ENCODE data around the gene SH3TC1. TPM values are rescaled to one million over a fixed set of nuclear protein-coding genes. Genes with fewer than 3 reads are reported as not detected.

The SH3TC1 gene
- total RNA-seq, 1 donor from 2014 or later, result 50.6 TPM

GRCh38 chr4:8171984-8172924, 26.8 kb upstream of the SH3TC1 start:
- TF ChIP-seq POLR2A (IDR thresholded peaks at IDR 0.05) (no peak), POLR2AphosphoS5 (IDR thresholded peaks at IDR 0.05; ENCODE audit: insufficient read depth in 1 of 2, low read depth in 1 of 2) (no peak), CTCF (IDR thresholded peaks at IDR 0.05) (no peak)
- Histone ChIP-seq H3K36me3 (no peaks in the 10 kb centered on the region), H3K4me3 (no peak overlapping the region), H3K4me1 (no peaks in the 10 kb centered on the region), H3K27ac (no peak overlapping the region), H3K9me3 (no peaks in the 10 kb centered on the region), H3K27me3 (no peaks in the 10 kb centered on the region)
- intact Hi-C loops (cut with DNase I), result no loop called here
- DNase-seq (ENCODE audit: extremely low spot score in 2 of 2), result no peak

GRCh38 chr4:8173492-8174242, 25.4 kb upstream of the SH3TC1 start:
- no peak overlapping the region for H3K27ac ChIP-seq
- no peaks in the 10 kb centered on the region for H3K4me1 ChIP-seq
- intact Hi-C loops (cut with DNase I), result no loop called here
- H3K9me3 ChIP-seq, result no peaks in the 10 kb centered on the region
- H3K36me3 ChIP-seq, result no peaks in the 10 kb centered on the region
- H3K27me3 ChIP-seq, result no peaks in the 10 kb centered on the region
- H3K4me3 ChIP-seq, result no peak overlapping the region
- TF ChIP-seq POLR2A (IDR thresholded peaks at IDR 0.05) (no peak), CTCF (IDR thresholded peaks at IDR 0.05) (no peak), POLR2AphosphoS5 (IDR thresholded peaks at IDR 0.05; ENCODE audit: insufficient read depth in 1 of 2, low read depth in 1 of 2) (no peak)
- DNase-seq (ENCODE audit: extremely low spot score in 2 of 2), result no peak

- no peaks in the 10 kb centered on the region for H3K27me3 ChIP-seq
- H3K36me3 ChIP-seq, result no peaks in the 10 kb centered on the region
- no peaks in the 10 kb centered on the region for H3K4me1 ChIP-seq
- intact Hi-C loops (cut with DNase I), result no loop called here
- TF ChIP-seq CTCF (IDR thresholded peaks at IDR 0.05) (no peak), POLR2AphosphoS5 (IDR thresholded peaks at IDR 0.05; ENCODE audit: insufficient read depth in 1 of 2, low read depth in 1 of 2) (no peak), POLR2A (IDR thresholded peaks at IDR 0.05) (no peak)
- no peak overlapping the region for H3K4me3 ChIP-seq
- DNase-seq (ENCODE audit: extremely low spot score in 2 of 2), result no peak
- no peaks in the 10 kb centered on the region for H3K9me3 ChIP-seq
- H3K27ac ChIP-seq, result no peak overlapping the region
Observed at GRCh38 chr4:8174970-8175369, 24.1 kb upstream of the SH3TC1 start.

GRCh38 chr4:8175686-8176085, 23.4 kb upstream of the SH3TC1 start:
- Histone ChIP-seq H3K36me3 (no peaks in the 10 kb centered on the region), H3K9me3 (no peaks in the 10 kb centered on the region), H3K4me1 (no peaks in the 10 kb centered on the region), H3K4me3 (no peak overlapping the region), H3K27me3 (no peaks in the 10 kb centered on the region), H3K27ac (no peak overlapping the region)
- no peak for DNase-seq (ENCODE audit: extremely low spot score in 2 of 2)
- TF ChIP-seq CTCF (IDR thresholded peaks at IDR 0.05) (no peak), POLR2AphosphoS5 (IDR thresholded peaks at IDR 0.05; ENCODE audit: insufficient read depth in 1 of 2, low read depth in 1 of 2) (no peak), POLR2A (IDR thresholded peaks at IDR 0.05) (no peak)
- intact Hi-C loops (cut with DNase I), result no loop called here

Data from vagina (tissue), 2 donors.